ENCODE measurements around the gene ARID1B. TPM values are rescaled to one million over a fixed set of nuclear protein-coding genes. Genes with fewer than 3 reads are reported as not detected.
A peak's percentile ranks its signal among the peaks of the same experiment; 100 is the strongest.

The ARID1B gene
- total RNA-seq, 2 experiments from 2014 or later, result 90.1 to 164 TPM

- Histone ChIP-seq H3K36me3 (ENCODE audit: insufficient read depth, low read length) (peaks cover 38% of the 10 kb centered on the region), H2AFZ (ENCODE audit: low read length) (no peak overlapping the region), H3K4me1 (ENCODE audit: insufficient read depth, low read length, poor library complexity, severe bottlenecking) (peaks cover 70% of the 10 kb centered on the region), H3K9me3 (ENCODE audit: low read length) (no peaks in the 10 kb centered on the region), H4K20me1 (ENCODE audit: insufficient read depth, low read length) (peaks cover 14% of the 10 kb centered on the region; the same call in 1 of the 2 replicates), H3K4me3 (ENCODE audit: low read depth, low read length, poor library complexity, severe bottlenecking) (no peak overlapping the region), H3K27ac (ENCODE audit: low read depth, low read length, poor library complexity, severe bottlenecking) (no peak overlapping the region), H3K9me2 (ENCODE audit: insufficient read depth, low read length) (no peaks in the 10 kb centered on the region), H3K4me2 (ENCODE audit: low read length) (no peak overlapping the region), H3K79me2 (ENCODE audit: insufficient read depth, low read depth, low read length) (peaks cover 98% of the 10 kb centered on the region)
- intact Hi-C loops (cut with micrococcal nuclease; ENCODE audit: unreplicated experiment), result no loop called here
- DNase-seq (ENCODE audit: low spot score), result no peak
- ChIA-PET CTCF (ENCODE audit: unreplicated experiment) (no interaction called here), POLR2A (no interaction called here)
- TF ChIP-seq CTCF (conservative IDR thresholded peaks at IDR 0.05; ENCODE audit: low read length), result no peak
- no peak for TF ChIP-seq EZH2phosphoT487 (IDR thresholded peaks at IDR 0.05; ENCODE audit: borderline replicate concordance, low read depth, low read length)
- no TSS peak for BruUV-seq (replicated peaks)
These were observed 66.9 kb downstream of the ARID1B start for GRCh38 chr6:156844089-156844488.

DNA sequence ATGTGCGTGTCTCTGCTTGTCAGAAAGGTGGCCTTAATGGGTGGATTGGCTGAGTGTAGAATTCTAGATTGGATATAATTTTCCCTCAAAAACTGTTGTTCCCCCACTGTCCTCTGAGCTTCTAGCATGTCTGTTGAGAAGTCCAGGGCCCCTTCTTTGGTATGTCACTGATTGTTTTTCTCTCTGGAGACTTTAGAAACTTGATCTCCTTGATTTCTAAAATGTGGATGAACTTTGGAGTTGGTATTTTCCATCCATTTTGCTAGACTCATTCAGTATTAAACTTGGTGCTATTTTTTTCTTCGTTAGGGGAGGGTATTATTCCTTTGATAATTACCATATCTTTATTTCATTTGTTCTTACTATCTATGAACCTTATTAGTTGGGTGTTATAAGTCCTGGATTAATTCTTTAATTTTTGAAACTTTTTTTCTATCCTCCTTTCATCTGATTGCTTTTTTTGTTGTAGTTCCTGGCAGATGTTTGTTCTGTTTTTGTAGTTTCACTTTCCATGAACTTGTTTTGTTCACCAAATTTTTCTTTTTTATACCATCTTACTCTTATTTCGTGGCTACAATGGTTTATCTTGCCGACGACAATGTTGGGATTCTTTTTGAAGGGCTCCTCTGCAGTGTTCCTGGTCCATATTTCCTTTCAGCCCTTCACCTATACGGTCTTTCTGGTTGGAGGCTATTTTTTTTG is 68.4 kb downstream of the ARID1B start:
- Histone ChIP-seq H2AFZ (ENCODE audit: low read length) (no peak overlapping the region), H3K4me1 (ENCODE audit: insufficient read depth, low read length, poor library complexity, severe bottlenecking) (peaks cover 70% of the 10 kb centered on the region), H3K36me3 (ENCODE audit: insufficient read depth, low read length) (peaks cover 25% of the 10 kb centered on the region), H3K4me3 (ENCODE audit: low read depth, low read length, poor library complexity, severe bottlenecking) (peak overlapping the region; percentile 7), H3K27ac (ENCODE audit: low read depth, low read length, poor library complexity, severe bottlenecking) (peak overlapping the region; percentile 4), H3K79me2 (ENCODE audit: insufficient read depth, low read depth, low read length) (peaks cover 99% of the 10 kb centered on the region), H3K9me3 (ENCODE audit: low read length) (no peaks in the 10 kb centered on the region), H3K4me2 (ENCODE audit: low read length) (peak overlapping the region; percentile 36), H3K9me2 (ENCODE audit: insufficient read depth, low read length) (no peaks in the 10 kb centered on the region), H4K20me1 (ENCODE audit: insufficient read depth, low read length) (peaks cover 28% of the 10 kb centered on the region)
- peak; percentile 36 for DNase-seq (ENCODE audit: low spot score)
- BruUV-seq (replicated peaks), result no TSS peak
- no peak for TF ChIP-seq EZH2phosphoT487 (IDR thresholded peaks at IDR 0.05; ENCODE audit: borderline replicate concordance, low read depth, low read length)
- TF ChIP-seq CTCF (conservative IDR thresholded peaks at IDR 0.05; ENCODE audit: low read length), result no peak
- POLR2A ChIA-PET, result interaction anchor here (1.0 kb wide), 1 partner anchor 15 kb away, joined by 4 read pairs; no protein-coding TSS in a partner anchor
- CTCF ChIA-PET (ENCODE audit: unreplicated experiment), result no interaction called here
- intact Hi-C loops (cut with micrococcal nuclease; ENCODE audit: unreplicated experiment), result no loop called here

GRCh38 chr6:156846845-156847599 is 69.8 kb downstream of the ARID1B start:
- H3K36me3 ChIP-seq (ENCODE audit: insufficient read depth, low read length), result peaks cover 25% of the 10 kb centered on the region
- DNase-seq (ENCODE audit: low spot score), result no peak
- H3K4me1 ChIP-seq (ENCODE audit: insufficient read depth, low read length, poor library complexity, severe bottlenecking), result peaks cover 71% of the 10 kb centered on the region
- H3K9me3 ChIP-seq (ENCODE audit: low read length), result no peaks in the 10 kb centered on the region
- no peak overlapping the region for H3K4me2 ChIP-seq (ENCODE audit: low read length)
- no TSS peak for BruUV-seq (replicated peaks)
- H4K20me1 ChIP-seq (ENCODE audit: insufficient read depth, low read length), result peaks cover 41% of the 10 kb centered on the region
- peaks cover 99% of the 10 kb centered on the region for H3K79me2 ChIP-seq (ENCODE audit: insufficient read depth, low read depth, low read length)
- ChIA-PET CTCF (ENCODE audit: unreplicated experiment) (no interaction called here), POLR2A (no interaction called here)
- no peaks in the 10 kb centered on the region for H3K9me2 ChIP-seq (ENCODE audit: insufficient read depth, low read length)
- H2AFZ ChIP-seq (ENCODE audit: low read length), result no peak overlapping the region
- TF ChIP-seq CTCF (conservative IDR thresholded peaks at IDR 0.05; ENCODE audit: low read length), result no peak
- TF ChIP-seq EZH2phosphoT487 (IDR thresholded peaks at IDR 0.05; ENCODE audit: borderline replicate concordance, low read depth, low read length), result no peak
- intact Hi-C loops (cut with micrococcal nuclease; ENCODE audit: unreplicated experiment), result no loop called here
- no peak overlapping the region for H3K27ac ChIP-seq (ENCODE audit: low read depth, low read length, poor library complexity, severe bottlenecking)
- no peak overlapping the region for H3K4me3 ChIP-seq (ENCODE audit: low read depth, low read length, poor library complexity, severe bottlenecking)

All from OCI-LY7 (cell line).